Activated CD4-positive, alpha-beta T cell treated with anti-CD3 and anti-CD28 coated beads, Interleukin-2, amount 50 U/mL, for 4 hours (primary cell): ENCODE data around the gene THRB.

Experiments used
- DNase-seq, 2 experiments: peaks; one replicate each; pipeline ENCODE4 v3.0.0-alpha.2; 2020

Gene THRB

GRCh38 chr3:24510030-24510648 lies 15.5 kb upstream of the THRB start:
- no peak for DNase-seq

- DNase-seq, result no peak
Observed at GRCh38 chr3:24508423-24508839, 13.8 kb upstream of the THRB start.

- no peak for DNase-seq
Observed at GRCh38 chr3:24507776-24508422, 13.2 kb upstream of the THRB start.

GRCh38 chr3:24506966-24507775 lies 12.5 kb upstream of the THRB start:
- DNase-seq, result no peak

GRCh38 chr3:24505691-24506550 lies 11.3 kb upstream of the THRB start:
- no peak for DNase-seq

GRCh38 chr3:24504772-24505171 lies 10.1 kb upstream of the THRB start:
- DNase-seq, result no peak

GRCh38 chr3:24503616-24504113 lies 9.0 kb upstream of the THRB start:
- DNase-seq, result no peak

- no peak for DNase-seq
Observed at GRCh38 chr3:24502690-24503089, 8.0 kb upstream of the THRB start.

- DNase-seq, result no peak
Observed at GRCh38 chr3:24500806-24501205, 6.2 kb upstream of the THRB start.

- DNase-seq, result no peak
Observed at GRCh38 chr3:24499991-24500390, 5.3 kb upstream of the THRB start.

- no peak for DNase-seq
Observed at GRCh38 chr3:24498796-24499195, 4.1 kb upstream of the THRB start.

GRCh38 chr3:24498391-24498790 lies 3.7 kb upstream of the THRB start:
- no peak for DNase-seq

- DNase-seq, result no peak
Observed at GRCh38 chr3:24497942-24498341, 3.3 kb upstream of the THRB start.

GRCh38 chr3:24496529-24497482 lies 2.2 kb upstream of the THRB start:
- no peak for DNase-seq

GRCh38 chr3:24495326-24495994 lies 810 bp upstream of the THRB start:
- DNase-seq, result no peak

- no peak for DNase-seq
Observed at GRCh38 chr3:24493746-24494617, 668 bp downstream of the THRB start.

- DNase-seq, result no peak
Observed at GRCh38 chr3:24492971-24493551, 1.6 kb downstream of the THRB start.

GRCh38 chr3:24490151-24490550 lies 4.5 kb downstream of the THRB start:
- DNase-seq, result no peak
